GM12878 (cell line): ENCODE data around the gene KRT73. TPM values are rescaled to one million over a fixed set of nuclear protein-coding genes. Genes with fewer than 3 reads are reported as not detected.

Source experiments
- ATAC-seq: fragments of 200-7000 bp; cut with Tn5 transposase; 3 replicates; pipeline ENCODE4 v1.9.1; 2020; ENCODE audit warnings: mild to moderate bottlenecking, moderate library complexity
- BruUV-seq: library from RNA; stranded (reverse); fragments of 400-500 nt; replicated peaks from 2 replicates; lab custom pipeline; 2021; lab: Mats Ljungman, UMichigan
- CTCF ChIA-PET: fragments of 300-600 bp; sonication (Branson Sonifier 250); formaldehyde crosslinking; extraction: SDS; loops from one replicate; lab custom pipeline; 2021; ENCODE audit warnings: inconsistent platforms; lab: Yijun Ruan, JAX
- POLR2A ChIA-PET: fragments of 350-600 bp; formaldehyde crosslinking; extraction: SDS; loops from one replicate; lab custom pipeline; 2021; ENCODE audit warnings: inconsistent platforms; lab: Charles Lee
- RAD21 ChIA-PET: fragments of 300-600 bp; sonication (Branson Sonifier 250); formaldehyde crosslinking; loops from one replicate; lab custom pipeline; 2023; ENCODE audit warnings: antibody characterized with exemption; ENCODE audit not compliant: unreplicated experiment; lab: Charles Lee
- SMC1A ChIA-PET: fragments of 300-600 bp; sonication (Branson Sonifier 250); formaldehyde crosslinking; loops from one replicate; lab custom pipeline; 2023; ENCODE audit not compliant: unreplicated experiment, uncharacterized antibody; lab: Charles Lee
- DNase-seq: peaks from one replicate; pipeline ENCODE4 v3.0.0-alpha.2; 2011; ENCODE audit warnings: low read depth, low spot score
- FAIRE-seq: peaks from 3 replicates; lab custom pipeline; 2011; peaks lifted over from hg19 to GRCh38; lab: Jason Lieb, UNC
- H2AFZ ChIP-seq: 2 replicates; pipeline ENCODE4 v1.6.0; 2011; ENCODE audit warnings: low read depth, low read length, control low read depth; ENCODE audit not compliant: control insufficient read depth
- H3K27ac ChIP-seq: 2 replicates; pipeline ENCODE4 v1.5.1; 2011; ENCODE audit warnings: control low read depth; ENCODE audit not compliant: control insufficient read depth, insufficient read depth
- H3K27me3 ChIP-seq, 2 experiments: replicated peaks in 1 of 2; 2 replicates each; pipeline versions ENCODE4 v1.6.0 to v1.6.1; 2011; ENCODE audit warnings: low read length in 1 of 2; ENCODE audit not compliant: control insufficient read depth in 2 of 2, insufficient read depth in 2 of 2
- H3K36me3 ChIP-seq, 2 experiments: 2 replicates each; pipeline ENCODE4 v1.5.1; 2011; ENCODE audit warnings: low read length in 1 of 2; ENCODE audit not compliant: control insufficient read depth in 2 of 2, insufficient read depth in 2 of 2
- H3K4me1 ChIP-seq: 2 replicates; pipeline ENCODE4 v1.6.1; 2011; ENCODE audit warnings: mild to moderate bottlenecking, low read length, moderate library complexity, mixed read lengths; ENCODE audit not compliant: control insufficient read depth, insufficient read depth
- H3K4me2 ChIP-seq: 2 replicates; pipeline ENCODE4 v1.6.0; 2011; ENCODE audit warnings: control low read depth; ENCODE audit not compliant: control insufficient read depth, insufficient read depth
- H3K4me3 ChIP-seq: fragments of 200-600 bp; sonication (generic); 2 replicates; pipeline ENCODE4 v1.5.1; 2016
- H3K79me2 ChIP-seq: 2 replicates; pipeline ENCODE4 v1.6.0; 2011; ENCODE audit warnings: low read length; ENCODE audit not compliant: control insufficient read depth, insufficient read depth
- H3K9ac ChIP-seq: 2 replicates; pipeline ENCODE4 v1.8.0; 2011; ENCODE audit warnings: low read length, control low read depth, mixed read lengths; ENCODE audit not compliant: control insufficient read depth, insufficient read depth
- H3K9me3 ChIP-seq: replicated peaks from 3 replicates; pipeline ENCODE4 v1.5.1; 2011; ENCODE audit warnings: mild to moderate bottlenecking, low read length; ENCODE audit not compliant: control insufficient read depth, insufficient read depth
- H4K20me1 ChIP-seq: 2 replicates; pipeline ENCODE4 v1.6.0; 2011; ENCODE audit not compliant: control insufficient read depth, insufficient read depth
- EED ChIP-seq: sonication (generic); IDR thresholded peaks from 2 replicates; pipeline ENCODE4 v1.6.1; 2016; ENCODE audit warnings: antibody characterized with exemption, low read depth
- FOXK2 ChIP-seq: fragments of 450-650 bp; IDR thresholded peaks from 2 replicates; pipeline ENCODE4 v1.6.1; 2017; ENCODE audit warnings: mild to moderate bottlenecking, moderate library complexity
- IRF4 ChIP-seq: IDR thresholded peaks from 2 replicates; pipeline ENCODE4 v1.6.1; 2011; ENCODE audit warnings: low read depth, low read length
- NR2C1 ChIP-seq: fragments of 450-650 bp; IDR thresholded peaks from 2 replicates; pipeline ENCODE4 v1.6.1; 2017; ENCODE audit warnings: antibody characterized with exemption, mild to moderate bottlenecking, moderate library complexity
- PAX5 ChIP-seq: IDR thresholded peaks from 2 replicates; pipeline ENCODE4 v1.6.1; 2011; ENCODE audit warnings: low read depth, low read length, borderline replicate concordance
- POLR2AphosphoS2 ChIP-seq: IDR thresholded peaks from 2 replicates; pipeline ENCODE4 v1.6.1; 2011; ENCODE audit warnings: low read depth, mild to moderate bottlenecking, low read length, improper control_type of control experiment, moderate library complexity
- RELA ChIP-seq: fragments of 450-650 bp; IDR thresholded peaks from 2 replicates; pipeline ENCODE4 v1.8.0; 2014; ENCODE audit warnings: borderline replicate concordance; ENCODE audit not compliant: partially characterized antibody
- SIN3A ChIP-seq: IDR thresholded peaks from 2 replicates; pipeline ENCODE4 v1.6.1; 2012; ENCODE audit warnings: low read depth, low read length, improper control_type of control experiment
- SIX5 ChIP-seq: IDR thresholded peaks from 2 replicates; pipeline ENCODE4 v1.6.1; 2011; ENCODE audit warnings: mild to moderate bottlenecking, low read depth, low read length, moderate library complexity; ENCODE audit not compliant: severe bottlenecking
- SREBF1 ChIP-seq: IDR thresholded peaks from 2 replicates; pipeline ENCODE4 v1.6.1; 2012; ENCODE audit warnings: mild to moderate bottlenecking, low read length
- TCF7 ChIP-seq: IDR thresholded peaks from 2 replicates; pipeline ENCODE4 v1.6.1; 2014; ENCODE audit warnings: antibody characterized with exemption, borderline replicate concordance
- ZNF207 ChIP-seq: fragments of 450-650 bp; IDR thresholded peaks from 2 replicates; pipeline ENCODE4 v1.6.1; 2014; ENCODE audit warnings: antibody characterized with exemption, mild to moderate bottlenecking, borderline replicate concordance
- ZNF622 ChIP-seq: fragments of 450-650 bp; IDR thresholded peaks from 2 replicates; pipeline ENCODE4 v1.6.1; 2017; ENCODE audit warnings: mild to moderate bottlenecking, inconsistent platforms
- WGBS: methylation state at CpG from one replicate; pipeline ENCODE4 v1.1.6; 2016; ENCODE audit warnings: low lambda C conversion rate; ENCODE audit not compliant: insufficient replicate concordance, insufficient coverage; ENCODE audit errors: missing lambda C conversion rate; 5-methylcytosine and 5-hydroxymethylcytosine counted together
- in situ Hi-C: fragments of 300-500 bp; cut with MboI; formaldehyde crosslinking; loops from 9 replicates; pipeline ENCODE4 v1.14.3; 2018; ENCODE audit warnings: mixed read lengths
- intact Hi-C: fragments of 100-400 bp; cut with micrococcal nuclease; formaldehyde crosslinking; loops from one replicate; pipeline ENCODE4 v1.14.2; 2022; ENCODE audit not compliant: unreplicated experiment
- polyA plus RNA-seq, 11 experiments: library from polyadenylated mRNA; depleted of rRNA in 4 of 11; unstranded in 6 of 11; stranded (reverse) in 5 of 11; fragments of >200 nt; fragmentation: Nextera tagmentation in 4 of 11; fragmentation: Illumina TruSeq in 1 of 11; extraction: Ambion mirVana in 4 of 11; extraction: Trizol in 1 of 11; gene quantifications; 1 replicate in 1 of 11; 2 replicates in 10 of 11; pipeline versions ENCODE4 v1.2.1 to v1.2.3, GENCODE V29; 2011 to 2016; ENCODE audit warnings: inconsistent platforms in 2 of 11, missing spikeins in 2 of 11, low read depth in 1 of 11
- total RNA-seq, 4 experiments: library from RNA; depleted of rRNA in 3 of 4; stranded (reverse); fragments of >200 nt in 3 of 4; fragmentation: Illumina TruSeq in 1 of 4; extraction: Trizol in 1 of 4; gene quantifications; 2 replicates each; pipeline versions ENCODE4 v1.2.1 to v1.2.3, GENCODE V29; 2013 to 2021
- TF ChIP-seq, protein P1 (sequence below): fragments of 450-650 bp; IDR thresholded peaks from 2 replicates; pipeline ENCODE4 v1.6.1; 2017; ENCODE audit warnings: mild to moderate bottlenecking
- TF ChIP-seq, protein P2 (sequence below): fragments of 450-650 bp; IDR thresholded peaks from 2 replicates; pipeline ENCODE4 v1.6.1; 2018; ENCODE audit warnings: borderline replicate concordance, mild to moderate bottlenecking; ENCODE audit not compliant: partially characterized antibody
- TF ChIP-seq, protein P3 (sequence below): fragments of 150-350 bp; IDR thresholded peaks from 2 replicates; pipeline ENCODE4 v1.6.1; 2014; ENCODE audit warnings: mild to moderate bottlenecking, low read depth, low read length
- TF ChIP-seq, protein P4 (sequence below): fragments of 450-650 bp; conservative IDR thresholded peaks from 2 replicates; pipeline ENCODE4 v1.6.1; 2017; ENCODE audit warnings: mild to moderate bottlenecking, moderate library complexity

KRT73 gene
- total and polyA plus RNA-seq, 10 of the 15 experiments (the other 5 are each of a cell fraction or from before 2014, with no cell fraction given), result not detected

DNA sequence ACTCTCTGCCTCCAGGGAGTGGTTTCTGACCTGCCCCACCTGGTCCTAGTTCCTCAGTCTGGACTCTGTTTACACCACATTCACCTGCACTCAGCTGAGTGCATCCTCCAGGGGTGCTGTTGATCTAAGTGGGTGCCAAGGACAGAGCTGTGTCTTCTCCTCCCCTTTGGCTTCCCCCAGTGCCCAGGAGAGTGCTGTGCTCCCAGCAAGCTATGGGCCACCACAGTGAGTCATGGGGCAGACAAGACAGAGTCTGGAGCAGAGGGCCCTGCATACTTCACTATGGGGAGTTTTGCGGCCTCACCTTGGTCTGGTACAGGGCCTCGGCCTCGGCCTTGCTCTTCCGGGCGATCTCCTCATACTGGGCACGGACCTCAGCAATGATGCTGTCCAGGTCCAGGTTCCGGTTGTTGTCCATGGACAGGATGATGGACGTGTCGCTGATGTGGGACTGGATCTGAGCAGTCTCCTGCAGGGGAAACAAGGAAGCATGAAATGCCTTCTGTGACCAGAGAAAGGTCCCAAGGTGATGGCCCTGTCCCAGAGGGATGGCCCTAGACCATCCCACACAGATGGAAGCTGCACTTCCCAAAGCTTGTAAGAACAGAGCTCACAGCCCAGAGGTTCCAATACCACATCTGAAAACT lies 4.9 kb downstream of the KRT73 start:
- TF ChIP-seq FOXK2 (no peak), PAX5 (no peak), RELA (no peak), IRF4 (no peak), NR2C1 (no peak), POLR2AphosphoS2 (no peak), ZNF207 (no peak), ZNF622 (no peak), TCF7 (no peak), SREBF1 (no peak), EED (no peak), SIX5 (no peak), SIN3A (no peak)
- TF ChIP-seq, protein P1, sequence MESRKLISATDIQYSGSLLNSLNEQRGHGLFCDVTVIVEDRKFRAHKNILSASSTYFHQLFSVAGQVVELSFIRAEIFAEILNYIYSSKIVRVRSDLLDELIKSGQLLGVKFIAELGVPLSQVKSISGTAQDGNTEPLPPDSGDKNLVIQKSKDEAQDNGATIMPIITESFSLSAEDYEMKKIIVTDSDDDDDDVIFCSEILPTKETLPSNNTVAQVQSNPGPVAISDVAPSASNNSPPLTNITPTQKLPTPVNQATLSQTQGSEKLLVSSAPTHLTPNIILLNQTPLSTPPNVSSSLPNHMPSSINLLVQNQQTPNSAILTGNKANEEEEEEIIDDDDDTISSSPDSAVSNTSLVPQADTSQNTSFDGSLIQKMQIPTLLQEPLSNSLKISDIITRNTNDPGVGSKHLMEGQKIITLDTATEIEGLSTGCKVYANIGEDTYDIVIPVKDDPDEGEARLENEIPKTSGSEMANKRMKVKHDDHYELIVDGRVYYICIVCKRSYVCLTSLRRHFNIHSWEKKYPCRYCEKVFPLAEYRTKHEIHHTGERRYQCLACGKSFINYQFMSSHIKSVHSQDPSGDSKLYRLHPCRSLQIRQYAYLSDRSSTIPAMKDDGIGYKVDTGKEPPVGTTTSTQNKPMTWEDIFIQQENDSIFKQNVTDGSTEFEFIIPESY, result no peak
- TF ChIP-seq, protein P2, sequence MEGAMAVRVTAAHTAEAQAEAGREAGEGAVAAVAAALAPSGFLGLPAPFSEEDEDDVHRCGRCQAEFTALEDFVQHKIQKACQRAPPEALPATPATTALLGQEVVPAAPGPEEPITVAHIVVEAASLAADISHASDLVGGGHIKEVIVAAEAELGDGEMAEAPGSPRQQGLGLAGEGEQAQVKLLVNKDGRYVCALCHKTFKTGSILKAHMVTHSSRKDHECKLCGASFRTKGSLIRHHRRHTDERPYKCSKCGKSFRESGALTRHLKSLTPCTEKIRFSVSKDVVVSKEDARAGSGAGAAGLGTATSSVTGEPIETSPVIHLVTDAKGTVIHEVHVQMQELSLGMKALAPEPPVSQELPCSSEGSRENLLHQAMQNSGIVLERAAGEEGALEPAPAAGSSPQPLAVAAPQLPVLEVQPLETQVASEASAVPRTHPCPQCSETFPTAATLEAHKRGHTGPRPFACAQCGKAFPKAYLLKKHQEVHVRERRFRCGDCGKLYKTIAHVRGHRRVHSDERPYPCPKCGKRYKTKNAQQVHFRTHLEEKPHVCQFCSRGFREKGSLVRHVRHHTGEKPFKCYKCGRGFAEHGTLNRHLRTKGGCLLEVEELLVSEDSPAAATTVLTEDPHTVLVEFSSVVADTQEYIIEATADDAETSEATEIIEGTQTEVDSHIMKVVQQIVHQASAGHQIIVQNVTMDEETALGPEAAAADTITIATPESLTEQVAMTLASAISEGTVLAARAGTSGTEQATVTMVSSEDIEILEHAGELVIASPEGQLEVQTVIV, result no peak
- TF ChIP-seq, protein P3, sequence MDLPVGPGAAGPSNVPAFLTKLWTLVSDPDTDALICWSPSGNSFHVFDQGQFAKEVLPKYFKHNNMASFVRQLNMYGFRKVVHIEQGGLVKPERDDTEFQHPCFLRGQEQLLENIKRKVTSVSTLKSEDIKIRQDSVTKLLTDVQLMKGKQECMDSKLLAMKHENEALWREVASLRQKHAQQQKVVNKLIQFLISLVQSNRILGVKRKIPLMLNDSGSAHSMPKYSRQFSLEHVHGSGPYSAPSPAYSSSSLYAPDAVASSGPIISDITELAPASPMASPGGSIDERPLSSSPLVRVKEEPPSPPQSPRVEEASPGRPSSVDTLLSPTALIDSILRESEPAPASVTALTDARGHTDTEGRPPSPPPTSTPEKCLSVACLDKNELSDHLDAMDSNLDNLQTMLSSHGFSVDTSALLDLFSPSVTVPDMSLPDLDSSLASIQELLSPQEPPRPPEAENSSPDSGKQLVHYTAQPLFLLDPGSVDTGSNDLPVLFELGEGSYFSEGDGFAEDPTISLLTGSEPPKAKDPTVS, result no peak
- TF ChIP-seq, protein P4, sequence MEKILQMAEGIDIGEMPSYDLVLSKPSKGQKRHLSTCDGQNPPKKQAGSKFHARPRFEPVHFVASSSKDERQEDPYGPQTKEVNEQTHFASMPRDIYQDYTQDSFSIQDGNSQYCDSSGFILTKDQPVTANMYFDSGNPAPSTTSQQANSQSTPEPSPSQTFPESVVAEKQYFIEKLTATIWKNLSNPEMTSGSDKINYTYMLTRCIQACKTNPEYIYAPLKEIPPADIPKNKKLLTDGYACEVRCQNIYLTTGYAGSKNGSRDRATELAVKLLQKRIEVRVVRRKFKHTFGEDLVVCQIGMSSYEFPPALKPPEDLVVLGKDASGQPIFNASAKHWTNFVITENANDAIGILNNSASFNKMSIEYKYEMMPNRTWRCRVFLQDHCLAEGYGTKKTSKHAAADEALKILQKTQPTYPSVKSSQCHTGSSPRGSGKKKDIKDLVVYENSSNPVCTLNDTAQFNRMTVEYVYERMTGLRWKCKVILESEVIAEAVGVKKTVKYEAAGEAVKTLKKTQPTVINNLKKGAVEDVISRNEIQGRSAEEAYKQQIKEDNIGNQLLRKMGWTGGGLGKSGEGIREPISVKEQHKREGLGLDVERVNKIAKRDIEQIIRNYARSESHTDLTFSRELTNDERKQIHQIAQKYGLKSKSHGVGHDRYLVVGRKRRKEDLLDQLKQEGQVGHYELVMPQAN, result no peak
- ChIA-PET RAD21 (no interaction called here), SMC1A (no interaction called here), POLR2A (no interaction called here), CTCF (no interaction called here)
- no peak for ATAC-seq
- Histone ChIP-seq H3K4me2 (no peak overlapping the region), H3K4me3 (no peak overlapping the region), H4K20me1 (no peaks in the 10 kb centered on the region), H3K9ac (no peak overlapping the region), H3K27ac (no peak overlapping the region), H3K79me2 (no peaks in the 10 kb centered on the region), H3K4me1 (no peaks in the 10 kb centered on the region), H3K27me3 (peaks cover 0 to 3% of the 10 kb centered on the region in 2 experiments; a peak in 3 of 4 replicates), H2AFZ (no peak overlapping the region), H3K9me3 (no peaks in the 10 kb centered on the region), H3K36me3 (no peaks in the 10 kb centered on the region)
- no TSS peak for BruUV-seq
- WGBS, result 22% methylated on average over 9 of the region's 9 CpGs
- in situ Hi-C loops, result no loop called here
- intact Hi-C loops, result no loop called here
- no peak for DNase-seq
- no peak for FAIRE-seq
